HG02678 (cell line): ENCODE data around the gene PTPRO.
A peak's percentile ranks its signal among the peaks of the same experiment; 100 is the strongest.

Experiments
- ATAC-seq: cut with Tn5 transposase; IDR thresholded peaks from one replicate; pipeline ENCODE4 v1.9.1; 2021; ENCODE audit warnings: mild to moderate bottlenecking, moderate library complexity; ENCODE audit not compliant: unreplicated experiment

The PTPRO gene

GRCh38 chr12:15322164-15323061, at the start of gene PTPRO:
Gene PTPRO (plus strand): TSS chr12:15322508.
- no peak for ATAC-seq

DNA sequence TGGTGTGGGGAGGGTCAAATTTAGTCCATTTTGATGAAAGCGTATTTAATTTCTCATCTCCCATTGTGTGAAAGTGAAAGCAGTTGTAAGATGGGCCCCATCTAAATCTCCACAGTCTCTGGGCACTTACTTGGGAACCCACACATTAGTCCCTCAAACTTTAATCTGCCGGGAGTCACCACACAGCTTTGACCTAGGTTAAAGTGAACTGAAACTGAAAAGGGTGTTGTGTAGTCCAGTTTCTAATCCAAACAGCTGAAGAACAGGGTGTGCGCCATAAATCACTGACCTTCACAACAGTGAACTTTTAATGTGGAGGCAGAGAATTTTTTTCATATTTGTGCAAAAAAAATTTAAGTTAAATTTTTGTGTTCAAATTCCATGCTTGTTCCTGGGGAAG, 48.4 kb upstream of the PTPRO start:
- no peak for ATAC-seq

GRCh38 chr12:15274561-15274967, 47.7 kb upstream of the PTPRO start:
- ATAC-seq, result no peak

- no peak for ATAC-seq
Observed at GRCh38 chr12:15276088-15276698, 46.1 kb upstream of the PTPRO start.

GRCh38 chr12:15278816-15279658, 43.3 kb upstream of the PTPRO start:
- peak; percentile 76 for ATAC-seq

- no peak for ATAC-seq
Observed at GRCh38 chr12:15280930-15281329, 41.4 kb upstream of the PTPRO start.

DNA sequence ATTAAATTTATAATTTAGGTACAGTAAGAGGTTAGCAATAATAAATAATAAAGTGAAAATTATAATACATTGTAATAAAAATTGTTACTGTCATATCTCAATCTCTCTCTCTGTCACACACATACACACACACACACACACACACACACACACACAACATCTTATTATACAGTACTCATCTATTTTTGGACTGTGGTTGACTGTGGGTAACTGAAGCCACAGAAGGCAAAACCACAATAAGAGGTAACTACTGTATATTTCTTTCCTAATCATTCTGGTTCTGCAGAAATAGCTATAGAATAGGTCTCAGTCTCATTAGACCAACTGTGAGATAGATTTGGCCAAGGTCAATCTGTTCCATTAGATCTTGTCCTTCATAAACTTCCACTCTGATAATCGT, 33.1 kb upstream of the PTPRO start:
- no peak for ATAC-seq

DNA sequence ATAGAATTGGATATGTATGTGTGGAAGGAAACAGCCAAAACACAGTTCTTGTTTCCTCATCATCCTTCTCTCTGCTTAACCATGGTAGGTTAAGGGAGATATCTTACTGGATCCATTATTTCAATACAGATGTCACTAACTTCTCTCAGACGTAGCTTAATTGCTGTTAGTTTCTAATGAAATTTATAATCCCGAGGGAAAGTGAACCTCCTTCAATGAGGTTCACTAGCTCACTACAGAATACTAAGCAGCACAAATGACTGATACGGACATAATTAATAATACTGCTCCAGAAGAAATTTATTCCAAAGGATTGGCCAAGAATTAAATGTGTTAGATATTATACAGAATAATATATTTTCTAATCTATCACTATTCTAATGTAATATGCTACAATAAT, 28.6 kb upstream of the PTPRO start:
- ATAC-seq, result no peak

- no peak for ATAC-seq
Observed at GRCh38 chr12:15299947-15300346, 22.4 kb upstream of the PTPRO start.

DNA sequence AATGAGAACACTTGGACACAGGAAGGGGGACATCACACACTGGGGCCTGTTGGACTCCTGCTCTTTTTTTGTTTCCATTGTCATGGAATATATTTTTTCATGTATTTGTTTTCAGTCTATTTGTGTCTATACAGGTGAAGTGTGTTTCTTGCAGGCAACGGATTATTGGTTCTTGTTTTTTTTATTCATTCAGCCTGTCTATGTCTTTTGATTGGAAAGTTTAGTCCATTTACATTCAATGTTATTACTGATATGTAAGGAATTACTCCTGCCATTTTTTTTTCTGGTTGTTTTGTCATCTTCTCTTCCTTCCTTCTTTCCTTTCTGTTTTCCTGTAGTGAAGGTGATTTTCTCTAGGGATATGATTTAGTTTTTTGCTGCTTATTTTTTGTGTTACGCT, 18.0 kb upstream of the PTPRO start:
- ATAC-seq, result no peak

GRCh38 chr12:15306605-15307004, 15.7 kb upstream of the PTPRO start:
- ATAC-seq, result no peak

GRCh38 chr12:15307079-15307478, 15.2 kb upstream of the PTPRO start:
- ATAC-seq, result no peak

DNA sequence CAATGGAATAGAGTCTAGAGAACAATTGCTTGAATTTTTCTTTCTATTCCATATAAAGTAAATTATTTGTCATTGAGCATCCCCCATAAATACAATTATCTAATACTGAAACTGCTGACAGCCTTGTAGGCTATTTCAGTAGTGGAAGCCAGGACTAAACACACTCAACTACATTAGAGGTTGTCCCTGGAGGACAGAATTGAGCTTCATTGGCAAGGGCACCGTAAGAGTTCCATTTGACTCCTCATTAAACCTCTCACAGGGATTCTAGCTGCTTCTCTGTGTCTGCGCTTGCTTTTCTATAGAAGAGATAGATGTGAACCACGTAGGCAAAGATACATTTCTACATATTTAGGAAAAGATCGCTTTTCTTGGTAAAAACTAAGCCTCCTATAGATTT, 3.5 kb upstream of the PTPRO start:
- no peak for ATAC-seq

DNA sequence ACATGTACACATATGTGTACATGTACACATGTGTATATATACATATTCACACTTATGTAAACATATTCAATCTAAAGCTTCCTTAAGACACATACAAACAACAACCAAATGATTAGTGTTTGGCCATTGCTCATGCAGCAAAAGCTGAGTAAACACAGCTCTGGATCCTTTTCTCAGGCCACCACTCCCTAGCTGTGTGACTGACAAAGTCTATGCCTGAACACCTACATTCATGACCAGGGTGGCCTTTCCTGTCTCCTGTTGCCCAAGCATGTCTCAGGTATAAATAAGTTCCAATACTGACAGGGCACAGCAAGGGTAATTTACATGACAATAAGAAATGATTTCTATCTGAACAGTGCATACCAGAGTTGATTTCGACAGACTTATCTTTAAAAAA, 1.4 kb upstream of the PTPRO start:
- no peak for ATAC-seq

- no peak for ATAC-seq
Observed at GRCh38 chr12:15323480-15323879, 1.2 kb downstream of the PTPRO start.

- ATAC-seq, result no peak
Observed at GRCh38 chr12:15329891-15330290, 7.6 kb downstream of the PTPRO start.

DNA sequence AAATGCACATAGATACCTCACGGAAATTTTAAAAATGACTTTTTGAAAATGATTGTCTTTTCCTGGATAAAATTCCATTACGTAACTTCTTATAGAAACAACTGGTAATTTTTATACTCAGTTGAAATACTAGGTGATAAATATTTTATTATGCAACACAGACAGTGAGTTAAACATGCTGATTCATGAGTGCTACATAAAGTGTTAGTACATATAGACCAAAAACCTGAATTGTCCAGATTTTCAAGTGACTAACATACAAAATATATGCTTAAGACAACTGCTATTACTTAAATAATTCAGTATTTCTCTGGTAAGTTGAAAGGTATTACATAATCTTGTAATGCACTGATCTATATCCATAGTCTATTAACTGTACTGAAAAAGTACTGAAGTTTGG, 11.9 kb downstream of the PTPRO start:
- no peak for ATAC-seq

DNA sequence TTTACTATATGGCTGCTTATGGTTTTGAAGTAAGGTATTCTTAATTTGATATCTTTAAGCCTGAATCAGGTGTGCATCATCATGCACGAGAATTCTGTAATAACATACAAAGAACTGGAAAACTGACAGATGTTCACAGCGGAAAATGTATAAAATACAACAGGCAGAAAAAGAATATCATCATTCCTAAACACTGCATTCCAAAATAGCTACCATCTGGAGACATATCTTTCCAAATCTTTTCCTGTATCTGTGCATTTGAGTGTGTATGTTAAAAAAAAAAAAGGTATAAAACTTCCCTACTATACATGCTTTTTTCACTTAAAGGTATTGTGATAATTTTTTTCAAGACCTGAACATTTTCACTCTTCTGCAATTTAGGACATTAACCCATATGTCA, 13.7 kb downstream of the PTPRO start:
- ATAC-seq, result no peak

- no peak for ATAC-seq
Observed at GRCh38 chr12:15336768-15337553, 14.7 kb downstream of the PTPRO start.

- ATAC-seq, result no peak
Observed at GRCh38 chr12:15341371-15341770, 19.1 kb downstream of the PTPRO start.

DNA sequence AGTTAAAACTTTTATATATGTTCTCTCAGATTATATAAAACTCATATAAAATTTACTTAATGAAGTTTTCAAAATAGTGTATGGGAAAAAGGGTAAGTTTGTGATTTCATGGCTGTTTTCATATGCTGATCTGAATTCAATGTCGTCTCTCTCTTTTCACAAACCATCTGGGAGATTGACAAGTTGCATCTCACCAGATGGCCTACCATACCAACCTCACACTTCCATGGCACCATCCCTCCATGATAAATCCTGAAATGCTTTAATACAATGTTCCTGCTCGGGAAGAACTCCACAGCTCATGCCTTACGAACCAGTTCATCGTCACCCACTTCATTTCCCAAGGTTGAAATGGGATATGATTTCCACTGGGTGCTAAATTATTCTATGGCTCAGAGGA, 22.3 kb downstream of the PTPRO start:
- ATAC-seq, result no peak
